ENCODE measurements around the gene REG4.

Gene REG4

DNA sequence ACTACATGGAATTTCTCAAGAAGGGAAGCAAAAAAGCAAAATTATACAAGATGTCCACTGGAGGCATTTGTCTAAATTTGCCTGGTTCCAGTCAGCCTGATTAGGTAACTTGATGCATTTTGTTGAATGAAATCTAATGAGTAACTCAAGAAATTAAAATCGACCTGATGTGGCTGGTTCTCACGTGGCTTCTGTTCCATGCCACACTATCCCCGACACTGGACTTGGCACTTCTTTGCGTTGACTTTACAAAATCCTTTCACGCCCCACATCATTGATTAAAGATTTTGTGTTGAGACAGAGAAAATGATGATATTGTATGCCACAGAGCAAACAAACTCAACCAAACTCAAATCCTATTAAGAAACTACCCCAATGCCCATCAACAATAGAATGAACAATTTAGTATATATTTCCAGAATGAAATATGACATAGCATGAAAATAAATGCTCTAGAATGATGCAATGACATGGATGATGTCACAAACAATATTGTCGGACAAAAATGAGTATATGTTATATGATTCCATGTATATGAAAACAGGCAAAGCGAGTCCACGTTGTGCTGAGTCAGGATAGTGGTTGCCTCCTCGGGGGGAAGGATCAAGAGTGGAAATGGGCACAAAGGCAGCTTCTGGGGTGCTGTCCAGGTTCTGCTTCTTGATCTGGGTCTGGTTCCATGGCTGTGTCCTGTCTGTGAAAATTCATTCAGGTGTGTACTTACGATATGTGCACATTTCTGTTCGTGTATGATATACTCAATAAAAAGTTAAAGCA lies 29.6 kb downstream of the REG4 start:
- Histone ChIP-seq H3K79me2 (ENCODE audit: control insufficient read depth, low read length) (no peaks in the 10 kb centered on the region), H3K4me3 (ENCODE audit: low read length) (no peak overlapping the region), H3K9me3 (ENCODE audit: control insufficient read depth, insufficient read depth, low read length) (no peaks in the 10 kb centered on the region), H3F3A (ENCODE audit: control insufficient read depth, insufficient read depth) (no peaks in the 10 kb centered on the region), H3K36me3 (ENCODE audit: control insufficient read depth, low read length) (no peaks in the 10 kb centered on the region), H3K27me3 (ENCODE audit: control insufficient read depth, low read length) (0 out of 2 replicates have a peak, but pooled peaks cover 3% of the 10 kb centered on the region), H3K9me2 (replicated peaks; ENCODE audit: control insufficient read depth, low read length) (no peaks in the 10 kb centered on the region), H3K4me1 (ENCODE audit: control insufficient read depth, low read length) (no peaks in the 10 kb centered on the region), H3K4me2 (ENCODE audit: low read length) (no peak overlapping the region), H4K20me1 (ENCODE audit: control insufficient read depth, insufficient read depth, low read depth, low read length) (no peaks in the 10 kb centered on the region), H3K27ac (ENCODE audit: low read depth, low read length) (no peak overlapping the region)
- no peak for TF ChIP-seq EZH2phosphoT487 (IDR thresholded peaks at IDR 0.05; ENCODE audit: borderline replicate concordance, low read length)
- TF ChIP-seq, protein P1, sequence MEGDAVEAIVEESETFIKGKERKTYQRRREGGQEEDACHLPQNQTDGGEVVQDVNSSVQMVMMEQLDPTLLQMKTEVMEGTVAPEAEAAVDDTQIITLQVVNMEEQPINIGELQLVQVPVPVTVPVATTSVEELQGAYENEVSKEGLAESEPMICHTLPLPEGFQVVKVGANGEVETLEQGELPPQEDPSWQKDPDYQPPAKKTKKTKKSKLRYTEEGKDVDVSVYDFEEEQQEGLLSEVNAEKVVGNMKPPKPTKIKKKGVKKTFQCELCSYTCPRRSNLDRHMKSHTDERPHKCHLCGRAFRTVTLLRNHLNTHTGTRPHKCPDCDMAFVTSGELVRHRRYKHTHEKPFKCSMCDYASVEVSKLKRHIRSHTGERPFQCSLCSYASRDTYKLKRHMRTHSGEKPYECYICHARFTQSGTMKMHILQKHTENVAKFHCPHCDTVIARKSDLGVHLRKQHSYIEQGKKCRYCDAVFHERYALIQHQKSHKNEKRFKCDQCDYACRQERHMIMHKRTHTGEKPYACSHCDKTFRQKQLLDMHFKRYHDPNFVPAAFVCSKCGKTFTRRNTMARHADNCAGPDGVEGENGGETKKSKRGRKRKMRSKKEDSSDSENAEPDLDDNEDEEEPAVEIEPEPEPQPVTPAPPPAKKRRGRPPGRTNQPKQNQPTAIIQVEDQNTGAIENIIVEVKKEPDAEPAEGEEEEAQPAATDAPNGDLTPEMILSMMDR (IDR thresholded peaks at IDR 0.05; ENCODE audit: low read depth, low read length, poor library complexity, severe bottlenecking) = no peak

DNA sequence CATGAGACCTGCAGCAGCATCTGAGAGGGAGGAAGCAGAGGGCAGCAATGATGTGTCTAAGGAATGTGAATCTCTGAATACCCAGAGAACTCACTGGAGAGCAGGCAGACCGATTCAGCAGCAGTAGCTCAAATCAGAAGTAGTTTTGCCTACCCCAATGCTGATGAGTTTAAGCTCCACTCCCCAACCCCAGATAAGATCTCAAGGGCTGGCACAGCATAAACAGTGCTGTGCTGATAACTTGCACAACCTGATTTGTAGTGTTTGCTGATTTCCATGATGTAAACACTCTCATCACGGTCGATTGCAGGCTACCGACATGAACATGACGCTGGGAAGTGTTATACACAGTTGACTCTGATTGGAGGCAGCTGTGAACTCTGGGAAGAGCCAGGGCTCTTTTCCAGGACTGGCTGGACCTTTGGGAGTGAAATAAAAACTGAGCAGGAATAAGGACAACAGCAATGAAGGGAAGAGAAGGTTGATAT lies 31.3 kb downstream of the REG4 start:
- Histone ChIP-seq H3K4me1 (ENCODE audit: control insufficient read depth, low read length) (no peaks in the 10 kb centered on the region), H3K79me2 (ENCODE audit: control insufficient read depth, low read length) (no peaks in the 10 kb centered on the region), H3K4me3 (ENCODE audit: low read length) (no peak overlapping the region), H3K36me3 (ENCODE audit: control insufficient read depth, low read length) (no peaks in the 10 kb centered on the region), H3K27ac (ENCODE audit: low read depth, low read length) (no peak overlapping the region), H3K27me3 (ENCODE audit: control insufficient read depth, low read length) (0 out of 2 replicates have a peak, but pooled peaks cover 3% of the 10 kb centered on the region), H3K4me2 (ENCODE audit: low read length) (no peak overlapping the region), H3K9me3 (ENCODE audit: control insufficient read depth, insufficient read depth, low read length) (no peaks in the 10 kb centered on the region), H3F3A (ENCODE audit: control insufficient read depth, insufficient read depth) (no peaks in the 10 kb centered on the region), H4K20me1 (ENCODE audit: control insufficient read depth, insufficient read depth, low read depth, low read length) (no peaks in the 10 kb centered on the region), H3K9me2 (replicated peaks; ENCODE audit: control insufficient read depth, low read length) (no peaks in the 10 kb centered on the region)
- TF ChIP-seq EZH2phosphoT487 (IDR thresholded peaks at IDR 0.05; ENCODE audit: borderline replicate concordance, low read length) = no peak
- TF ChIP-seq, protein P1 (IDR thresholded peaks at IDR 0.05; ENCODE audit: low read depth, low read length, poor library complexity, severe bottlenecking) = no peak

DNA sequence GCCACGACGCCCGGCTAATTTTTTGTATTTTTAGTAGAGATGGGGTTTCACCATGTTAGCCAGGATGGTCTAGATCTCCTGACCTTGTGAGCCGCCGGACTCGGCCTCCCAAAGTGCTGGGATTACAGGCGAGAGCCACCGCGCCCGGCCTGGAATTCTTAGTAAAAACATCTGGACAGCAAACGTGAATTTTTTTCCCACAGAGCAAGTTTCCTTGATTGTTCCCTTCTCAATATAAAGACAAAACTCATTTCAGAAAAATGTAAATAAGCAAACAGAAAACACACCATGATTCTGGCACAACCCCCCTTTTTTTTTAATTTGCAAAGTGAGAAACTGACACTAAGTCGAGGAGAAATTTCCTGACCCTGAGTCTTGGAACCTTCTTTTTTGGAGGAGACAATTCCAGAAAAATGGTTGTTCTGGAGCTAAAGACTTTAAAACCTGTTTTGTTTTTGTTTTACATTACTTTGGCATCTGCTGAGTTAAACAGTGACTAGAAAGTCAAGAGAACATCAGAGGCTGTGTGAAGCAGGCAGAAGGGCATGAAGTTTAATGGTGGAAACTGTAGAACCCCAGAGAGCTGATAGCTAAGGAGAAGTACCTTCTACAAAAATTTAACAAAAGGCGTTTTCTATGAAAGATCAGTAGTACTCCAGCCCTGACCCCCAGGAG lies 32.2 kb downstream of the REG4 start:
- Histone ChIP-seq H3K36me3 (ENCODE audit: control insufficient read depth, low read length) (no peaks in the 10 kb centered on the region), H3K4me3 (ENCODE audit: low read length) (no peak overlapping the region), H3F3A (ENCODE audit: control insufficient read depth, insufficient read depth) (no peaks in the 10 kb centered on the region), H3K4me2 (ENCODE audit: low read length) (no peak overlapping the region), H3K79me2 (ENCODE audit: control insufficient read depth, low read length) (no peaks in the 10 kb centered on the region), H3K9me3 (ENCODE audit: control insufficient read depth, insufficient read depth, low read length) (no peaks in the 10 kb centered on the region), H3K9me2 (replicated peaks; ENCODE audit: control insufficient read depth, low read length) (no peaks in the 10 kb centered on the region), H3K27me3 (ENCODE audit: control insufficient read depth, low read length) (0 out of 2 replicates have a peak, but pooled peaks cover 3% of the 10 kb centered on the region), H3K4me1 (ENCODE audit: control insufficient read depth, low read length) (no peaks in the 10 kb centered on the region), H4K20me1 (ENCODE audit: control insufficient read depth, insufficient read depth, low read depth, low read length) (no peaks in the 10 kb centered on the region), H3K27ac (ENCODE audit: low read depth, low read length) (no peak overlapping the region)
- TF ChIP-seq, protein P1 (IDR thresholded peaks at IDR 0.05; ENCODE audit: low read depth, low read length, poor library complexity, severe bottlenecking) = no peak
- no peak for TF ChIP-seq EZH2phosphoT487 (IDR thresholded peaks at IDR 0.05; ENCODE audit: borderline replicate concordance, low read length)
